ENCODE results near the gene ATXN3L.
"Not testable (repeated sequence)": the region's sequence is repeated elsewhere in the genome, so short reads cannot be mapped to it uniquely, and the experiment has no call there.

DNA sequence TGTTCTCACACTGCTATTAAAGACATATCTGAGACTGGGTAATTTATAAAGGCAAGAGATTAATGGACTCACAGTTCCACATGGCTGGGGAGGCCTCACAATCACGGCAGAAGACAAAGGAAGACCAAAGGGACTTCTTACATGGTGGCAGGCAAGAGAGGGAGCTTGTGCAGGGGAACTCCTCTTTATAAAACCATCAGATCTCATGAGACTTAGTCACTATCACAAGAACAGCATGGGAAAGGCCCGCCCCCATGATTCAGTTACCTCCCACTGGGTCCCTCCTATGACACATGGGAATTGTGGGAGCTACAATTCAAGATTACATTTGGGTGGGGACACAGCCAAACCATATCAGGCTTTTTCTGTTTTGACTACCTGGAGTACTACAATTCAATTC lies 16.6 kb downstream of the ATXN3L start:
- not testable (repeated sequence) for TF ChIP-seq NR2C2 (IDR thresholded peaks at IDR 0.05; ENCODE audit: borderline replicate concordance, control insufficient read depth, insufficient read length, low read depth); TARDBP (IDR thresholded peaks at IDR 0.05; ENCODE audit: borderline replicate concordance)
